B cell (primary cell): ENCODE results near the gene PLP2. TPM values are rescaled to one million over a fixed set of nuclear protein-coding genes. Genes with fewer than 3 reads are reported as not detected.

Experiments used
- ATAC-seq: fragments of 200-7000 bp; cut with Tn5 transposase; one replicate; pipeline ENCODE4 v1.10.0; 2021; ENCODE audit warnings: low read depth, mild to moderate bottlenecking, moderate number of reproducible peaks, moderate library complexity
- CTCF ChIA-PET: fragments of 350-600 bp; sonication (Branson Sonifier 250); formaldehyde crosslinking; loops from one replicate; lab custom pipeline; 2021; ENCODE audit warnings: antibody characterized with exemption, inconsistent platforms; lab: Charles Lee
- POLR2A ChIA-PET: fragments of 350-600 bp; sonication (Branson Sonifier 250); formaldehyde crosslinking; loops from one replicate; lab custom pipeline; 2021; ENCODE audit warnings: antibody characterized with exemption; lab: Charles Lee
- DNase-seq: peaks from one replicate; pipeline ENCODE4 v3.0.0; 2013
- H2AFZ ChIP-seq: 2 replicates; pipeline ENCODE4 v1.6.1; 2012; ENCODE audit warnings: mild to moderate bottlenecking, low read depth, low read length; ENCODE audit not compliant: insufficient read depth, poor library complexity, severe bottlenecking
- H3K27ac ChIP-seq, 2 donors: 1 replicate in 1 of 2; 2 replicates in 1 of 2; pipeline ENCODE4 v1.5.1; 2012 to 2013; ENCODE audit warnings: low read length in 2 of 2, mild to moderate bottlenecking in 2 of 2, moderate library complexity in 1 of 2
- H3K27me3 ChIP-seq, 4 experiments: fragments of 200-600 bp in 1 of 4; sonication (generic) in 1 of 4; replicated peaks in 1 of 4; 1 replicate in 2 of 4; 2 replicates in 2 of 4; pipeline versions ENCODE4 v1.6.1 to v1.7.0; 2013 to 2016; ENCODE audit warnings: low read length in 3 of 4, mild to moderate bottlenecking in 2 of 4, mixed read lengths in 1 of 4, moderate library complexity in 1 of 4; ENCODE audit not compliant: insufficient read depth in 4 of 4, control insufficient read depth in 3 of 4; ENCODE audit errors: control extremely low read depth in 1 of 4
- H3K36me3 ChIP-seq, 2 experiments: replicated peaks in 1 of 2; 1 replicate in 1 of 2; 2 replicates in 1 of 2; pipeline versions ENCODE4 v1.6.1 to v1.7.1; 2013; ENCODE audit warnings: low read length in 1 of 2; ENCODE audit not compliant: insufficient read depth in 2 of 2, control insufficient read depth in 1 of 2; ENCODE audit errors: control extremely low read depth in 1 of 2, extremely low read depth in 1 of 2
- H3K4me1 ChIP-seq, 2 donors: fragments of 200-600 bp in 1 of 2; sonication (generic) in 1 of 2; 1 replicate in 1 of 2; 2 replicates in 1 of 2; pipeline versions ENCODE4 v1.5.1 to v1.6.1; 2013 to 2017; ENCODE audit warnings: low read length in 2 of 2; ENCODE audit not compliant: control insufficient read depth in 2 of 2, insufficient read depth in 2 of 2
- H3K4me2 ChIP-seq: replicated peaks from 2 replicates; pipeline ENCODE3; 2012; ENCODE audit warnings: mild to moderate bottlenecking, low read depth, low read length; ENCODE audit not compliant: poor library complexity, severe bottlenecking
- H3K4me3 ChIP-seq, 5 experiments: fragments of 200-600 bp in 1 of 5; sonication (generic) in 1 of 5; 1 replicate in 3 of 5; 2 replicates in 2 of 5; pipeline versions ENCODE4 v1.5.1 to v1.7.0; 2011 to 2016; ENCODE audit warnings: low read length in 4 of 5, mild to moderate bottlenecking in 4 of 5, low read depth in 2 of 5, control low read depth in 1 of 5, moderate library complexity in 1 of 5; ENCODE audit not compliant: insufficient read depth in 1 of 5; ENCODE audit errors: control extremely low read depth in 1 of 5, extremely low read depth in 1 of 5
- H3K79me2 ChIP-seq: fragments of 200-600 bp; sonication (generic); one replicate; pipeline ENCODE4 v1.6.0; 2016; ENCODE audit warnings: low read length; ENCODE audit not compliant: control insufficient read depth, insufficient read depth
- H3K9ac ChIP-seq: fragments of 200-600 bp; sonication (generic); 2 replicates; pipeline ENCODE4 v1.6.1; 2017; ENCODE audit warnings: mild to moderate bottlenecking, low read length, moderate library complexity
- H3K9me3 ChIP-seq, 3 donors: one replicate each; pipeline versions ENCODE4 v1.6.1 to v1.7.1; 2013; ENCODE audit warnings: low read length in 2 of 3; ENCODE audit not compliant: control insufficient read depth in 2 of 3, insufficient read depth in 1 of 3; ENCODE audit errors: control extremely low read depth in 1 of 3
- H4K20me1 ChIP-seq: 2 replicates; pipeline ENCODE4 v1.6.0; 2012; ENCODE audit warnings: mild to moderate bottlenecking, low read length; ENCODE audit not compliant: insufficient read depth, control insufficient read depth, poor library complexity, severe bottlenecking
- H3K27ac Mint-ChIP-seq: one replicate; pipeline ENCODE4 v1.8.0; 2021; ENCODE audit warnings: mixed read lengths
- H3K27me3 Mint-ChIP-seq: one replicate; pipeline ENCODE4 v1.8.0; 2021; ENCODE audit warnings: mixed read lengths
- H3K4me1 Mint-ChIP-seq: one replicate; pipeline ENCODE4 v1.8.0; 2021; ENCODE audit warnings: mixed read lengths
- H3K4me3 Mint-ChIP-seq: one replicate; pipeline ENCODE4 v1.8.0; 2021; ENCODE audit warnings: mixed read lengths
- H3K9me3 Mint-ChIP-seq: one replicate; pipeline ENCODE4 v1.8.0; 2022; ENCODE audit warnings: mixed read lengths; ENCODE audit not compliant: insufficient read depth
- CTCF ChIP-seq: fragments of 200-600 bp; IDR thresholded peaks from one replicate; pipeline ENCODE4 v1.8.0; 2022; ENCODE audit warnings: antibody characterized with exemption, mild to moderate bottlenecking
- EZH2 ChIP-seq: IDR thresholded peaks from 2 replicates; pipeline ENCODE4 v1.6.1; 2012; ENCODE audit warnings: borderline replicate concordance, low read depth, mild to moderate bottlenecking, moderate library complexity, low read length; ENCODE audit not compliant: insufficient read depth, poor library complexity, severe bottlenecking
- WGBS: methylation state at CpG from one replicate; pipeline ENCODE4 v1.1.5; 2013; ENCODE audit warnings: missing lambda C conversion rate; ENCODE audit not compliant: insufficient coverage; 5-methylcytosine and 5-hydroxymethylcytosine counted together
- intact Hi-C: fragments of 100-400 bp; cut with micrococcal nuclease; formaldehyde crosslinking; loops from one replicate; pipeline ENCODE4 v1.10.0; 2022
- polyA plus RNA-seq: library from polyadenylated mRNA; depleted of rRNA; stranded (reverse); fragments of >200 nt; gene quantifications from 2 replicates; pipeline ENCODE4 v1.2.3, GENCODE V29; 2012
- total RNA-seq, 2 donors: library from RNA; stranded (reverse); fragments of 120-200 nt in 1 of 2; gene quantifications; 1 replicate in 1 of 2; 2 replicates in 1 of 2; pipeline versions ENCODE4 v1.2.3 to v1.2.4, GENCODE V29; 2013 to 2022

PLP2 gene
- total and polyA plus RNA-seq, 2 donors (not counting 1 experiment from before 2014, with no cell fraction given): 194 to 214 TPM

- H3K79me2 ChIP-seq: no peaks in the 10 kb centered on the region
- 2% methylated on average over 45 of the region's 65 CpGs for WGBS
- Mint-ChIP-seq H3K4me3 (peak overlapping the region; percentile 96), H3K27me3 (no peaks in the 10 kb centered on the region), H3K9me3 (no peaks in the 10 kb centered on the region), H3K4me1 (peaks cover 15% of the 10 kb centered on the region), H3K27ac (peak overlapping the region; percentile 99)
- no peaks in the 10 kb centered on the region for H3K9me3 ChIP-seq
- POLR2A ChIA-PET: interaction anchor here (0.6 to 1.4 kb wide), 5 partner anchors 10 to 264 kb away, joined by 3 to 12 read pairs (median 4); partner anchors contain the start of gene PLP2
- CTCF ChIA-PET: interaction anchor here (0.5 to 1.9 kb wide), 14 partner anchors 8 to 508 kb away, joined by 3 to 13 read pairs (median 4); partner anchors contain the start of gene HDAC6
- H3K4me2 ChIP-seq: peak overlapping the region; percentile 81
- H3K27ac ChIP-seq: peak overlapping the region; percentile 87 to 93
- H3K9ac ChIP-seq: peak overlapping the region; percentile 82
- intact Hi-C loops: loop anchor here (2.0 kb wide), 2 partner anchors 17 to 79 kb away; partner anchors contain the start of gene CCDC22
- H3K36me3 ChIP-seq: no peaks in the 10 kb centered on the region
- ATAC-seq (peak; percentile 95), DNase-seq (peak; percentile 89)
- H2AFZ ChIP-seq: peak overlapping the region; percentile 81
- peaks cover 8 to 14% of the 10 kb centered on the region in 2 donors for H3K4me1 ChIP-seq
- no peaks in the 10 kb centered on the region for H4K20me1 ChIP-seq
- no peaks in the 10 kb centered on the region for H3K27me3 ChIP-seq
- H3K4me3 ChIP-seq: peak overlapping the region in 4 of 5 experiments; percentile 59 to 79 (median 64)
- TF ChIP-seq CTCF: peak; percentile 66
- no peak for TF ChIP-seq EZH2
These were observed 15.5 kb upstream of the PLP2 start for GRCh38 chrX:49155900-49156837.
